ENCODE results near the gene GLI1.
"Not testable (repeated sequence)": the region's sequence is repeated elsewhere in the genome, so short reads cannot be mapped to it uniquely, and the experiment has no call there.

Gene GLI1

GRCh38 chr12:57459750-57460467 is at the start of gene GLI1:
Gene GLI1, plus strand, starts transcription at chr12:57459785. Its CDS starts 3,907 bp downstream, at chr12:57463692.
- DNase-seq = no peak

- no peak for DNase-seq
These were observed 49.1 kb upstream of the GLI1 start for GRCh38 chr12:57410534-57410933.

GRCh38 chr12:57414160-57414559 is 45.4 kb upstream of the GLI1 start:
- not testable (repeated sequence) for DNase-seq

GRCh38 chr12:57415088-57415487 is 44.5 kb upstream of the GLI1 start:
- no peak for DNase-seq

- DNase-seq = no peak
These were observed 43.3 kb upstream of the GLI1 start for GRCh38 chr12:57416039-57416996.

- DNase-seq = no peak
These were observed 41.3 kb upstream of the GLI1 start for GRCh38 chr12:57418255-57418654.

- no peak for DNase-seq
These were observed 40.1 kb upstream of the GLI1 start for GRCh38 chr12:57419495-57419894.

- DNase-seq = no peak
These were observed 39.1 kb upstream of the GLI1 start for GRCh38 chr12:57420482-57420881.

GRCh38 chr12:57426948-57427347 is 32.6 kb upstream of the GLI1 start:
- DNase-seq = not testable (repeated sequence)

GRCh38 chr12:57428965-57429364 is 30.6 kb upstream of the GLI1 start:
- DNase-seq = no peak

GRCh38 chr12:57429473-57430111 is 30.0 kb upstream of the GLI1 start:
- DNase-seq = no peak

GRCh38 chr12:57430112-57430930 is 29.3 kb upstream of the GLI1 start:
- peak; percentile 73 for DNase-seq

GRCh38 chr12:57430931-57431566 is 28.5 kb upstream of the GLI1 start, which contains the start of gene R3HDM2:
Gene R3HDM2, minus strand, starts transcription at chr12:57431043. Its CDS starts 120,615 bp downstream, at chr12:57310428.
- peak; percentile 94 for DNase-seq

- DNase-seq = no peak
These were observed 27.9 kb upstream of the GLI1 start for GRCh38 chr12:57431654-57432188.

- no peak for DNase-seq
These were observed 26.2 kb upstream of the GLI1 start for GRCh38 chr12:57433370-57433769.

GRCh38 chr12:57434517-57435223 is 24.9 kb upstream of the GLI1 start, which contains the start of gene INHBC:
Gene INHBC, plus strand, starts transcription at chr12:57434784. Its CDS starts 103 bp downstream, at chr12:57434887.
- DNase-seq = no peak

- no peak for DNase-seq
These were observed 24.3 kb upstream of the GLI1 start for GRCh38 chr12:57435293-57435692.

- no peak for DNase-seq
These were observed 21.2 kb upstream of the GLI1 start for GRCh38 chr12:57438400-57438799.

- no peak for DNase-seq
These were observed 19.8 kb upstream of the GLI1 start for GRCh38 chr12:57439762-57440266.

GRCh38 chr12:57441393-57441792 is 18.2 kb upstream of the GLI1 start:
- not testable (repeated sequence) for DNase-seq

Data from activated CD4-positive, CD25-positive, alpha-beta regulatory T cell treated with anti-CD3 and anti-CD28 coated beads, Interleukin-2, amount 50 U/mL, for 72 hours (primary cell).